GM12891 (cell line): ENCODE data around the gene DENND4B.

Source experiments
- POLR2A ChIP-seq: IDR thresholded peaks from 2 replicates; pipeline ENCODE4 v1.6.1; 2011; ENCODE audit warnings: low read depth, low read length, control low read depth
- POLR2AphosphoS5 ChIP-seq: IDR thresholded peaks from 2 replicates; pipeline ENCODE4 v1.6.1; 2011; ENCODE audit warnings: low read depth, low read length, control low read depth

GRCh38 chr1:153886127-153886526, 60.4 kb downstream of the DENND4B start:
- TF ChIP-seq POLR2A (no peak), POLR2AphosphoS5 (no peak)
